ENCODE data around the gene ITGA11.

- no peak for TF ChIP-seq GATA3 (IDR thresholded peaks at IDR 0.05; ENCODE audit: low read depth, low read length)
- TF ChIP-seq GATA2 (IDR thresholded peaks at IDR 0.05; ENCODE audit: low read depth, low read length) = no peak
Observed at GRCh38 chr15:68371851-68372250, 60.1 kb downstream of the ITGA11 start.

Measured in SH-SY5Y (cell line).